GM08714 (cell line): Measurements from ENCODE around the gene BNIP1.

ENCODE experiments used
- H3K4me3 ChIP-seq: fragments of 200-500 bp; sonication (Bioruptor generic); 2 replicates; pipeline ENCODE4 v1.5.1; 2014; ENCODE audit warnings: mild to moderate bottlenecking, low read length, inconsistent platforms
- ZNF274 ChIP-seq: IDR thresholded peaks from 2 replicates; pipeline ENCODE4 v1.6.1; 2012; ENCODE audit warnings: mild to moderate bottlenecking, low read depth, low read length

The BNIP1 gene

GRCh38 chr5:173191561-173191960, 47.2 kb downstream of the BNIP1 start:
- no peak for TF ChIP-seq ZNF274
- H3K4me3 ChIP-seq = no peak overlapping the region

- no peak for TF ChIP-seq ZNF274
- no peak overlapping the region for H3K4me3 ChIP-seq
These were observed 48.2 kb downstream of the BNIP1 start for GRCh38 chr5:173192561-173192960.

DNA sequence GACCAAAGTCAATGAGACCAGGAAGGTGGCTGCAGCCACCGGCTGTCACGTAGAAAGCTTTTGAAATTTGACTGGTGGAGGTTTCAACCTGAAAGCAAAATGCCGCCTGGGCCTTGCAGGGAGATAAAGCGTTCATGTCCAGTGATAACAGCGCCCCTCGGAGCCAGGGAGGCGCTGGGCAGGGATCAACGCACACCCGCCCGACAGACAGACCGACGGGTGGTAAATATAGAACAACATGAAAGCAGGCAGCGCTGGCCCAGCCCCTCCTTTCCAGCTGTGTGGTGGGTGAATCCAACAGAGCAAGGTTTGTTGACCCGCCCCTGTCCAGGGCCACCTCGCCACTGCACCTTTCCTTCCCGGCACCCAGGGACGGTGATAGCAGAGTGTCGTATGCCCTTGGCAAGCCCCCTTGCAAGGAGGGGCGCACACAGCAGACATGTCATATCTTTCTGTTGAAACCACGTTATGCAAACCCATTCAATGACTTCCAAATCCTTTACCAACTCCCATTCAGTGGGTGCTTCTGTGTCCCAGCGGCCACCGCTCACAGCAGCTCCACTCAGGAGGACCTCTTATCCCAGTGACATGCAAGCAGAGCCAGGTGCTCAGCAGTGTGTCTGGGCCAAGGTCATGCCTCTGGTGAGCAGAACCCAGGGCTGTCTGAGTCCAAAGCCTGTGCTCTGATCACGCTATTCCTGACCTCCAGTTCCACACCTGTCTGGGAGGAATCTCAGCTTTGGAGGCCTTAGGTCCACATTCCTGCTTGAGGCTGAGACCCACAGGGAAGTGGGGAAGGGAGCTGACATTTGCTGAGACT, 52.0 kb downstream of the BNIP1 start:
- no peak overlapping the region for H3K4me3 ChIP-seq
- no peak for TF ChIP-seq ZNF274

- no peak for TF ChIP-seq ZNF274
- no peak overlapping the region for H3K4me3 ChIP-seq
These were observed 53.1 kb downstream of the BNIP1 start for GRCh38 chr5:173197375-173197891.

DNA sequence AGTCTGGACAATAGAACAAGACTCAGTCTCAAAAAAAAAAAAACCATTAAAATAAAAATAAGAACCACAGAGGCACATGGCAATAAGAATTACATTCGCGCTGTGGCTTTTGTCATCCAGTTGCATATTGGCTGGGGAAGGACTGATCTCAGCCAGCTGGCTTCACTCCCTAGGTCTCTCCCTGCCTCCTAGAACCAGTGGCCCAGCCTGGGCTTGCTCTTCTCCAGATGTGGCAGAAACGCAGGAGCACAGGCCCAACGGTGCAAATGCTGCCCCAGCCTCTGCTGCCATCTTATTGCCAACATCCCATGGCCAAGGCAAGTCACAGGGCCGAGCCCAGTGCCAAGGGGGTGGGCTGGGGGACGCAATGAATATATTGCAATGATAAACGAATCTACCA, 53.7 kb downstream of the BNIP1 start:
- H3K4me3 ChIP-seq = no peak overlapping the region
- no peak for TF ChIP-seq ZNF274

- H3K4me3 ChIP-seq = no peak overlapping the region
- TF ChIP-seq ZNF274 = no peak
These were observed 56.0 kb downstream of the BNIP1 start for GRCh38 chr5:173200356-173200755.

GRCh38 chr5:173201636-173202265, 57.4 kb downstream of the BNIP1 start:
- H3K4me3 ChIP-seq = no peak overlapping the region
- TF ChIP-seq ZNF274 = no peak

DNA sequence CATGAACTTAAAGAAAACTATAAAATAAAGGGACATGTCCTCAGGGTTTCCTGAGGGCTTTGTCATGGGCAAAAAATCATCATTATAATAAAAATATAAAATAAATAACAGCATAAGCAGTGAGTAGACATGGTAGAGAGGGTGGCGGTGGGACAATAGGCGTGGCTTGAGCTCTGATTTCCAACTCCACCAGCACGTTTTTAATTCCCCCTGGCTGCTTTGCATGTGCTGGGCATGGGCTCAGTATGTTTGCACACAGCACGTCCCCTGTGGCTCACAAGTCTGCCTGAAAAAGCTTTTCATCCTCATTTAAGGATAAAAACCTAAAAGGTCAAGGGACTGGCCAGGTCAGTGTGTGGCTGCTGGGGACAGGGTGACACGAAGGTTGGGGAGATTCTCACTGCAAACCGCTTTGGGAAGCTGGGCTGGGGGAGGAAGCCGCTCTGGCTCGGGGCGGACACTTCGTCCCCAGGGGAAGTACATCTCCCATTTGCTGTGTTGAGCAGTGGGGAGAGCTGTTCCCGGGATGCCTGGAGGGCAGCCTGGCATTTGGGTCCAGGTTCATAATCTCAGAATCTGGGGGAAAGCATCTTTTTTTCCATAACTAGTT, 58.0 kb downstream of the BNIP1 start:
- TF ChIP-seq ZNF274 = no peak
- no peak overlapping the region for H3K4me3 ChIP-seq

DNA sequence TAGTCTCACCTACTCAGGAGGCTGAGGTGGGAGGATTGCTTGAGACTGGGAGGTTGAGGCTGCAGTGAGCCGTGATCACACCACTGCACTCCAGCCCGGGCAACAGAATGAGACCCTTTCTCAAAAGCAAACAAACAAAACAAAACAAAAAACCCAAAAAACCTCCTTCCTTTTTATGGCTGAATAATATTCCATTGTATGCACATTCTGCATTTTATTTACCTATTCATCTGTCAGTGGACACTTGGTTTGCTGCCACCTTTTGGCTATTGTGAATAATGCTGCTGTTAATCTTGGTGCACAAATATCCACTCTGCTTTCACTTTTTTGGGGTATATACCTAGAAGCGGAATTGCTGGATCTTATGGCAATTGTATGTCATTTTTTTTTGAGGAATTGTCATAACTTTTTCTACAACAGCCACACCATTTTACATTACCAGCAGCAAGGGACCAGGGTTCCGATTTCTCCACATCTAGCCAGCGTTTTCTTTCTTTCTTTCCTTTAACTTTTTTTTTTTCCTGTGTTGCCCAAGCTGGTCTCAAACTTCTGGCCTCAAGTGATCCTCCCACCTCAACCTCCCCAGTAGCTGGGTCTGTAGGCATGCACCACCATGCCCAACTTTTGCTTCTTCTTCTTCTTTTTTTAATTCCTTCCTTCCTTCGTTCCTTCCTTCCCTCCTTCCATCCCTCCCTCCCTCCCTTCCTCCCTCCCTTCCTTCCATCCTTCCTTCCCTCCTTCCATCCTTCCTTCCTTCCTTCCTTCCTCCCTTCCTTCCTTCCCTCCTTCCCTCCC, 60.1 kb downstream of the BNIP1 start:
- no peak for TF ChIP-seq ZNF274

DNA sequence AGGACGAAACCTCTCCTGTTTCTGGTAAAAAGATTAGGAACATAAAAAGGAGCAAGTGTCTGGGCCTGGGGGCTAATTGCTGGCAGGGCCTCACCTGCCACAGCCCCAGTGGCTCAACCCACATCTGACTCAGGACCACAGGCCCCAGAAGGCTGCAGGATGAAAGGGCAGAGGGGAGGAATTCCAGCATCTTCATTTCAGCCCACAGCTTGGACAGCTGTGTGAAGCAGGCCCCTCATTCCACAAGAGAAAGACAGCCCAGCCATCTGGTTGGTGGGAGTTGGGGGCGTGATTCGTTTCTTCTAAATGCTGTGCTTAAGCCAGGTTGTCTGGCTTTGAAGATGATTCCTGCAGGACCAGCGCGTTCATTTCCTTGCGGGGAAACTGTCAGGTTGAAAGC, 61.6 kb downstream of the BNIP1 start:
- no peak for TF ChIP-seq ZNF274
- H3K4me3 ChIP-seq = no peak overlapping the region

More for the DNA sequence above, 60.1 kb downstream of the BNIP1 start:
- H3K4me3 ChIP-seq = no peak overlapping the region

- no peak overlapping the region for H3K4me3 ChIP-seq
- TF ChIP-seq ZNF274 = no peak
These were observed 64.0 kb downstream of the BNIP1 start for GRCh38 chr5:173208296-173208695.

DNA sequence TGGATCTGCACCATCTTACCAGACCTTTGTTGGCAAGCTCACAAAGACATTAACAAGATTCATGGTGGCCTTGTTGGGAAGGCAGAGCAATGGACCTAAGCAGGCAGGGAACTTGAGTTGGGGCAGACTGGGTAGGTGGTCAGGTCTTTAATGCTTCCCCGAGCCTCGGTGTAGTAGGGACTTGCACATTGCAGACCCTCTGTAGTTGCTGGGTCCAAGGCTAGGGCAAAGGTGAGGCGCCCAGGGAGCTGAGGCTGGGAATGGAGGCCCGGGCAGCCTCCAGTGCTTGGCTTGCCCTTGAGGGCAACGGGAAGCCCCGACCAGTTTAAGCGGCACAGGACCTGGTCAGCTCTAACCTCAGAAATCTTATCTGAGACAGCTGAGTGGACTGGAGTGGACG, 66.5 kb downstream of the BNIP1 start:
- no peak for TF ChIP-seq ZNF274
- H3K4me3 ChIP-seq = no peak overlapping the region

- no peak overlapping the region for H3K4me3 ChIP-seq
- TF ChIP-seq ZNF274 = no peak
These were observed 67.0 kb downstream of the BNIP1 start for GRCh38 chr5:173211284-173211683.

GRCh38 chr5:173213236-173213933, 69.1 kb downstream of the BNIP1 start:
- no peak overlapping the region for H3K4me3 ChIP-seq
- TF ChIP-seq ZNF274 = no peak
